GM19238 (cell line): ENCODE data around the gene ADORA1.
A peak's percentile ranks its signal among the peaks of the same experiment; 100 is the strongest.

Source experiments
- DNase-seq: peaks from one replicate; pipeline ENCODE4 v3.0.0; 2011; ENCODE audit warnings: low spot score; ENCODE audit not compliant: insufficient read length

The ADORA1 gene

GRCh38 chr1:203172184-203173010, 44.9 kb downstream of the ADORA1 start:
- peak; percentile 74 for DNase-seq

GRCh38 chr1:203173011-203173555, 45.6 kb downstream of the ADORA1 start:
- no peak for DNase-seq

GRCh38 chr1:203173566-203173965, 46.0 kb downstream of the ADORA1 start:
- DNase-seq, result peak; percentile 81

GRCh38 chr1:203174324-203174985, 46.9 kb downstream of the ADORA1 start:
- DNase-seq, result no peak

GRCh38 chr1:203175237-203175826, 47.8 kb downstream of the ADORA1 start, which contains the start of gene MYBPH:
TSS of gene MYBPH (minus strand) at chr1:203175826. CDS start at chr1:203175755, 71 bp downstream.
- DNase-seq, result no peak

GRCh38 chr1:203175827-203176241, 48.3 kb downstream of the ADORA1 start:
- DNase-seq, result no peak

GRCh38 chr1:203176273-203177035, 48.9 kb downstream of the ADORA1 start:
- no peak for DNase-seq

- no peak for DNase-seq
Observed at GRCh38 chr1:203177036-203177405, 49.5 kb downstream of the ADORA1 start.

GRCh38 chr1:203177470-203178039, 50.0 kb downstream of the ADORA1 start:
- no peak for DNase-seq

- no peak for DNase-seq
Observed at GRCh38 chr1:203178083-203178482, 50.6 kb downstream of the ADORA1 start.

- no peak for DNase-seq
Observed at GRCh38 chr1:203178821-203179666, 51.5 kb downstream of the ADORA1 start.

- no peak for DNase-seq
Observed at GRCh38 chr1:203179667-203180005, 52.1 kb downstream of the ADORA1 start.

GRCh38 chr1:203180611-203181330, 53.2 kb downstream of the ADORA1 start:
- no peak for DNase-seq

- no peak for DNase-seq
Observed at GRCh38 chr1:203181586-203182386, 54.3 kb downstream of the ADORA1 start.

GRCh38 chr1:203182387-203182953, 54.9 kb downstream of the ADORA1 start:
- no peak for DNase-seq

- DNase-seq, result no peak
Observed at GRCh38 chr1:203183828-203184227, 56.3 kb downstream of the ADORA1 start.

- DNase-seq, result no peak
Observed at GRCh38 chr1:203184467-203184866, 56.9 kb downstream of the ADORA1 start.

- DNase-seq, result no peak
Observed at GRCh38 chr1:203185061-203185461, 57.5 kb downstream of the ADORA1 start.
